Choroid plexus epithelial cell (primary cell): ENCODE measurements around the gene GPRC5C.
A peak's percentile ranks its signal among the peaks of the same experiment; 100 is the strongest.

Experiments
- DNase-seq: peaks from one replicate; pipeline ENCODE4 v3.0.0-alpha.2; 2010; ENCODE audit warnings: low read depth
- H3K4me3 ChIP-seq: 2 replicates; pipeline ENCODE4 v1.5.1; 2011; ENCODE audit warnings: low read depth, mild to moderate bottlenecking, control low read depth, low read length, moderate library complexity
- CTCF ChIP-seq: conservative IDR thresholded peaks from 2 replicates; pipeline ENCODE4 v1.5.1; 2011; ENCODE audit warnings: low read depth, mild to moderate bottlenecking, control low read depth, inconsistent platforms, low read length, moderate library complexity

The GPRC5C gene

GRCh38 chr17:74431568-74432423, at the start of gene GPRC5C:
GPRC5C (plus strand) TSS chr17:74432088; CDS start chr17:74439777, 7,689 bp downstream.
- no peak for TF ChIP-seq CTCF
- DNase-seq, result no peak
- peak within 1 kb of the TSS; percentile 26 for H3K4me3 ChIP-seq

- H3K4me3 ChIP-seq, result no peak overlapping the region
- TF ChIP-seq CTCF, result no peak
- DNase-seq, result no peak
Observed at GRCh38 chr17:74383141-74383540, 48.7 kb upstream of the GPRC5C start.

DNA sequence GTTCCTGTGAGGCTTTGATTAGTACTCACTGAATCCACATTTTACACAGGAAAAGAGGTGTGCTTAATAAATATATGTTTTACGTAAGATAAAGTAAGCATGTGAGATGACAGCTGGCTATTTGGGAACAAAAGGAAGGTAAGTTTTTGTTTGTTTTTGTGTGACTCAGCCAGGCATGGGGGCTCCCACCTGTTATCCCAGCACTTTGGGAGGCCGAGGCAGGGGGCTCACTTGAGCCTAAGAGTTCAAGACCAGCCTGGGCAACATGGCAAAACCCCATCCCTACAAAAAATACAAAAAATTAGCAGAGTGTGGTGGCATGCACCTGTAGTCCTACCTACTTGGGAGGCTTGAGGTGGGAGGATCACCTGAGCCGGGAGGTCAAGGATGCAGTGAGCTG, 46.7 kb upstream of the GPRC5C start:
- TF ChIP-seq CTCF, result no peak
- DNase-seq, result no peak

GRCh38 chr17:74386386-74386785, 45.5 kb upstream of the GPRC5C start:
- H3K4me3 ChIP-seq, result no peak overlapping the region
- DNase-seq, result peak; percentile 10
- no peak for TF ChIP-seq CTCF

More for the DNA sequence above, 46.7 kb upstream of the GPRC5C start:
- H3K4me3 ChIP-seq, result no peak overlapping the region

GRCh38 chr17:74387365-74388218, 44.3 kb upstream of the GPRC5C start:
- no peak overlapping the region for H3K4me3 ChIP-seq
- no peak for TF ChIP-seq CTCF
- no peak for DNase-seq

DNA sequence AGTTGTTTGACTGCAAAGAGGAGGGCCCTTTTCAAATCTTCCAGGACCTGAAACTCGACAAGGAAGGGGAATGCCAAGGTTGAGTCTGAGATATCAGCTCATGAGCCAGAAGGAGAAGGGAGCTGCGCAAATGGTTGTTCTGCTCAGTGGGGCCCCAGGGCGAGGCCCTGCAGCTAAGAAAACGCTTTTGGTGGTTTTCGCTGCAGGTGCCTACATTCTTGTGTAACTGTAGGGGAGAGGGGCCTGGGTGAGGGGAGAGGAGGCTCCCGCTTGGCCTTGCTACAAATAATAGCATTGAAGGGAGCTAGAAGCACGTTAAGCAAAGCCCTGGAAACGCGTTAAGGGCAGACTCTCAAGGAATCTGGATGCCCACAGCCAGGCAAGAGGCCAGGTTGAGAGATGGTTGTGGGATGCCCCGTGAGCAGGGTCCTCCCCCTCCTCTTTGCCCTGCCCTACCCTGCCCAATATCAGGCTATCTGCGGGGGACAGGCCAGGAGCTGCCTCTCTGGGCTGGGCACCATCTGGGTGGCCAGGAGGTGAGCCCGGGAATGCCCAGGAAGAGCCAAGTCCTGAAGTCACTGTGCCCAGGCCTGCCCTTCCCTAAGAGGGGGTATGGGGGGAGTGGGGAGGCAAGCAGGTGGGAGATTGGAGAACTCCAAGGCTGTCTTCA, 42.7 kb upstream of the GPRC5C start:
- no peak for DNase-seq
- no peak overlapping the region for H3K4me3 ChIP-seq
- no peak for TF ChIP-seq CTCF
